GM10847 (cell line): ENCODE results near the gene CLEC16A.

Experiments used
- POLR2A ChIP-seq: IDR thresholded peaks from 2 replicates; pipeline ENCODE4 v1.6.1; 2011; ENCODE audit not compliant: insufficient read length; ENCODE audit errors: extremely low read depth

Gene CLEC16A

GRCh38 chr16:11058832-11059231, 114.5 kb downstream of the CLEC16A start:
- no peak for TF ChIP-seq POLR2A

- no peak for TF ChIP-seq POLR2A
Observed at GRCh38 chr16:11059588-11059987, 115.2 kb downstream of the CLEC16A start.

- TF ChIP-seq POLR2A, result no peak
Observed at GRCh38 chr16:11060364-11060763, 116.0 kb downstream of the CLEC16A start.

GRCh38 chr16:11060842-11061241, 116.5 kb downstream of the CLEC16A start:
- TF ChIP-seq POLR2A, result no peak

- no peak for TF ChIP-seq POLR2A
Observed at GRCh38 chr16:11061629-11062270, 117.4 kb downstream of the CLEC16A start.

- no peak for TF ChIP-seq POLR2A
Observed at GRCh38 chr16:11063448-11064201, 119.3 kb downstream of the CLEC16A start.

GRCh38 chr16:11064202-11064540, 119.8 kb downstream of the CLEC16A start:
- TF ChIP-seq POLR2A, result no peak

- TF ChIP-seq POLR2A, result no peak
Observed at GRCh38 chr16:11064851-11065250, 120.5 kb downstream of the CLEC16A start.

- no peak for TF ChIP-seq POLR2A
Observed at GRCh38 chr16:11066261-11066870, 122.0 kb downstream of the CLEC16A start.

GRCh38 chr16:11067266-11067665, 122.9 kb downstream of the CLEC16A start:
- no peak for TF ChIP-seq POLR2A

- TF ChIP-seq POLR2A, result no peak
Observed at GRCh38 chr16:11067697-11068141, 123.4 kb downstream of the CLEC16A start.

GRCh38 chr16:11071829-11072228, 127.5 kb downstream of the CLEC16A start:
- TF ChIP-seq POLR2A, result no peak

GRCh38 chr16:11072420-11073153, 128.2 kb downstream of the CLEC16A start:
- no peak for TF ChIP-seq POLR2A

GRCh38 chr16:11073407-11073999, 129.1 kb downstream of the CLEC16A start:
- no peak for TF ChIP-seq POLR2A

- TF ChIP-seq POLR2A, result no peak
Observed at GRCh38 chr16:11074131-11074530, 129.8 kb downstream of the CLEC16A start.
